PC-3 (cell line): ENCODE measurements around the gene DNAH2. TPM values are rescaled to one million over a fixed set of nuclear protein-coding genes. Genes with fewer than 3 reads are reported as not detected.

Source experiments
- ATAC-seq: fragments of 200-7000 bp; cut with Tn5 transposase; 2 replicates; pipeline ENCODE4 v1.9.1; 2020; ENCODE audit warnings: mild to moderate bottlenecking, moderate library complexity
- BruUV-seq: library from RNA; stranded (reverse); fragments of 400-500 nt; replicated peaks from 2 replicates; lab custom pipeline; 2021; lab: Mats Ljungman, UMichigan
- CTCF ChIA-PET: fragments of 300-600 bp; sonication (Branson Sonifier 250); formaldehyde crosslinking; loops from one replicate; lab custom pipeline; 2022; ENCODE audit warnings: antibody characterized with exemption; lab: Charles Lee
- POLR2A ChIA-PET: fragments of 300-600 bp; sonication (Branson Sonifier 250); formaldehyde crosslinking; loops from one replicate; lab custom pipeline; 2022; ENCODE audit warnings: antibody characterized with exemption; ENCODE audit not compliant: unreplicated experiment; lab: Charles Lee
- DNase-seq: peaks from one replicate; pipeline ENCODE4 v3.0.0-alpha.2; 2015
- H2AFZ ChIP-seq: fragments of 300-600 bp; sonication (generic); 2 replicates; pipeline ENCODE4 v1.6.0; 2016; ENCODE audit warnings: antibody characterized with exemption, low read length
- H3F3A ChIP-seq: fragments of 300-600 bp; sonication (generic); one replicate; pipeline ENCODE4 v1.6.0; 2017; ENCODE audit warnings: antibody characterized with exemption, low read length, control low read depth, mild to moderate bottlenecking; ENCODE audit not compliant: unreplicated experiment
- H3K27ac ChIP-seq: fragments of 300-600 bp; sonication (generic); 2 replicates; pipeline ENCODE4 v1.5.1; 2016; ENCODE audit warnings: mild to moderate bottlenecking, low read length
- H3K27me3 ChIP-seq: fragments of 300-600 bp; sonication (generic); 2 replicates; pipeline ENCODE4 v1.6.1; 2016; ENCODE audit warnings: low read length, mixed read lengths
- H3K36me3 ChIP-seq: fragments of 300-600 bp; sonication (generic); 2 replicates; pipeline ENCODE4 v1.6.1; 2016; ENCODE audit warnings: low read depth, mixed run types, low read length, mixed read lengths
- H3K4me1 ChIP-seq: fragments of 300-600 bp; sonication (generic); 2 replicates; pipeline ENCODE4 v1.5.1; 2016; ENCODE audit warnings: low read length; ENCODE audit not compliant: insufficient read depth
- H3K4me2 ChIP-seq: fragments of 300-600 bp; sonication (generic); 2 replicates; pipeline ENCODE4 v1.6.0; 2016; ENCODE audit warnings: low read length
- H3K4me3 ChIP-seq: fragments of 300-600 bp; sonication (generic); 2 replicates; pipeline ENCODE4 v1.5.1; 2016; ENCODE audit warnings: mild to moderate bottlenecking, low read length, mixed read lengths
- H3K79me2 ChIP-seq: fragments of 300-600 bp; sonication (generic); 2 replicates; pipeline ENCODE4 v1.6.1; 2017; ENCODE audit warnings: low read length, mixed read lengths
- H3K9ac ChIP-seq: fragments of 300-600 bp; sonication (generic); 2 replicates; pipeline ENCODE4 v1.6.0; 2016; ENCODE audit warnings: mild to moderate bottlenecking, low read length
- H3K9me2 ChIP-seq: fragments of 300-600 bp; sonication (generic); replicated peaks from 2 replicates; pipeline ENCODE4 v1.6.1; 2016; ENCODE audit warnings: mixed run types, low read length, mixed read lengths
- H3K9me3 ChIP-seq: fragments of 300-600 bp; sonication (generic); 2 replicates; pipeline ENCODE4 v1.6.1; 2016; ENCODE audit warnings: low read length, mixed read lengths
- H4K20me1 ChIP-seq: fragments of 300-600 bp; sonication (generic); 2 replicates; pipeline ENCODE4 v1.6.1; 2016; ENCODE audit warnings: low read length, mixed read lengths
- CTCF ChIP-seq: fragments of 300-600 bp; sonication (generic); conservative IDR thresholded peaks from 2 replicates; pipeline ENCODE4 v1.5.1; 2017; ENCODE audit warnings: antibody characterized with exemption, low read depth, mild to moderate bottlenecking, low read length
- EZH2 ChIP-seq: fragments of 300-600 bp; sonication (generic); IDR thresholded peaks from one replicate; pipeline ENCODE4 v1.6.1; 2017; ENCODE audit warnings: antibody characterized with exemption, mild to moderate bottlenecking, low read length; ENCODE audit not compliant: unreplicated experiment
- EZH2phosphoT487 ChIP-seq: fragments of 300-600 bp; sonication (generic); IDR thresholded peaks from 2 replicates; pipeline ENCODE4 v1.6.1; 2018; ENCODE audit warnings: mild to moderate bottlenecking, antibody characterized with exemption, low read length, borderline replicate concordance
- intact Hi-C: fragments of 100-400 bp; cut with micrococcal nuclease; formaldehyde crosslinking; loops from 2 replicates; pipeline ENCODE4 v1.9.0; 2023
- total RNA-seq: library from RNA; depleted of rRNA; stranded (reverse); fragments of >200 nt; gene quantifications from 2 replicates; pipeline ENCODE4 v1.2.3, GENCODE V29; 2014

DNAH2 gene
- total RNA-seq, 1 experiment from 2014 or later: 0.62 TPM

DNA sequence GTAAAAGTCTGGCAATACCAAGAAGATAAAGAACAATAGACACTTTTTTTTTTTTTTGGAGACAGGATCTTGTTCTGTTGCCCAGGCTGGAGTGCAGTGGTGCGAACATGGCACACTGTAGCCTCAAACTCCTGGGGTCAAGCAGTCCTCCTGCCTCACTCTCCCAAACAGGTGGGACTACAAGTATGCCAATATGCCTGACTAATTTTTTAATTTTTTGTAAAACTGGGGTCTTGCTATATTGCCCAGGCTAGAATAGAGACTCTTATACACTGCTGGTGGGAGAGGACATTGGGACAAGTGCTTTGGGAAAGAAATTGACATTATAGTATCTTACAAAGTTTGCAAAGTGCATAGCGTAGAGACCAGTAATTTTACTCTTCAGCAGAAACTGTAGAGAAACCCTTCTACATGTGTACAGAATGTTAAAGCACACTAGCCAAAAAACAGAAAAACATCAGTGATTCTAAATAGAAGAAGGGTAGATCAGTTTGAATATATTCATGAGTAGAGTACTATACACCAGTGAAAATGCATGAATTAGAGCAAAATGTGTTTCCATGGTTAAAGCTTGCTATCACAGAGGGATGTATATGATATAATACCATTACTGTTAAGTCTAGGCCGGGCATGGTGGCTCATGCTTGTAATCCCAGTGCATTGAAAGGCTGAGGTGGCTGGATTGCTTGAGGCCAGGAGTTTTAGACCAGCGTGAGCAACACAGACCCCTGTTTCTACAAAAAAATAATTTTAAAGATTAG is 19.5 kb upstream of the DNAH2 start:
- Histone ChIP-seq H3K9ac (no peak overlapping the region), H3K79me2 (no peaks in the 10 kb centered on the region), H3K4me3 (no peak overlapping the region), H3K36me3 (no peaks in the 10 kb centered on the region), H3F3A (no peaks in the 10 kb centered on the region), H3K27ac (no peak overlapping the region), H3K27me3 (no peaks in the 10 kb centered on the region), H3K4me1 (no peaks in the 10 kb centered on the region), H2AFZ (no peak overlapping the region), H3K9me2 (no peaks in the 10 kb centered on the region), H4K20me1 (no peaks in the 10 kb centered on the region), H3K9me3 (no peaks in the 10 kb centered on the region), H3K4me2 (no peak overlapping the region)
- no TSS peak for BruUV-seq
- ChIA-PET POLR2A (interaction anchor here (0.7 kb wide), 1 partner anchor 23 kb away, joined by 6 read pairs; no protein-coding TSS in a partner anchor), CTCF (no interaction called here)
- intact Hi-C loops: no loop called here
- no peak for ATAC-seq
- DNase-seq: no peak
- no peak for TF ChIP-seq EZH2
- no peak for TF ChIP-seq CTCF

DNA sequence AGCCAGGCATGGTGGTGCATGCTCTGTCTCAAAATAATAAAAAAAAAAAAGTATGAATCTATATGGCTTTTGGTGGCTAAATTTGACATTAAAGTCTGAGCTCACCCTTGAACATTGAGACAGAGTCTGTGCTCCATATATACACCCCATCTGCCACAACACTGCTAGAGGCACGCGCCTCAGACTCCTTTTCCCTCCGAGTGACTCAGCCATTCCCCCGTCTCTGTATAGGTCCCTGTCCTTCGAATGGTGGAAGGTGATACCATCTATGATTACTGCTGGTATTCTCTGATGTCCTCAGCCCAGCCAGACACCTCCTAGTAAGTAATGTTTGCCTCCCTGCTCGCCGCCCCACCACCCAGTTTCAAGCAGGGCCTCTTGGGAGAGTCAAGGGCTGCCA is 17.0 kb upstream of the DNAH2 start:
- Histone ChIP-seq H3K36me3 (no peaks in the 10 kb centered on the region), H3K4me2 (no peak overlapping the region), H3K9me2 (no peaks in the 10 kb centered on the region), H3K27me3 (no peaks in the 10 kb centered on the region), H4K20me1 (no peaks in the 10 kb centered on the region), H3K79me2 (no peaks in the 10 kb centered on the region), H3K4me1 (no peaks in the 10 kb centered on the region), H3F3A (no peaks in the 10 kb centered on the region), H2AFZ (no peak overlapping the region), H3K9me3 (no peaks in the 10 kb centered on the region), H3K9ac (no peak overlapping the region), H3K27ac (no peak overlapping the region), H3K4me3 (no peak overlapping the region)
- no peak for DNase-seq
- intact Hi-C loops: no loop called here
- BruUV-seq: no TSS peak
- POLR2A ChIA-PET: no interaction called here
- no peak for ATAC-seq
- CTCF ChIA-PET: no interaction called here
- TF ChIP-seq EZH2 (no peak), EZH2phosphoT487 (no peak), CTCF (no peak)

GRCh38 chr17:7701681-7702080 is 15.9 kb upstream of the DNAH2 start:
- intact Hi-C loops: no loop called here
- CTCF ChIA-PET: no interaction called here
- BruUV-seq: no TSS peak

More at GRCh38 chr17:7701681-7702080, 15.9 kb upstream of the DNAH2 start:
- Histone ChIP-seq H3K9ac (no peak overlapping the region), H3K9me3 (no peaks in the 10 kb centered on the region), H4K20me1 (no peaks in the 10 kb centered on the region), H3K4me1 (no peaks in the 10 kb centered on the region), H3K9me2 (no peaks in the 10 kb centered on the region), H3F3A (no peaks in the 10 kb centered on the region), H3K27me3 (no peaks in the 10 kb centered on the region), H3K36me3 (no peaks in the 10 kb centered on the region), H3K4me3 (no peak overlapping the region), H2AFZ (no peak overlapping the region), H3K27ac (no peak overlapping the region), H3K4me2 (no peak overlapping the region), H3K79me2 (no peaks in the 10 kb centered on the region)
- TF ChIP-seq EZH2phosphoT487: no peak
- TF ChIP-seq CTCF: no peak
- TF ChIP-seq EZH2: no peak
- ATAC-seq (no peak), DNase-seq (no peak)
- POLR2A ChIA-PET: no interaction called here
